ENCODE data around the gene TPGS2.

DNA sequence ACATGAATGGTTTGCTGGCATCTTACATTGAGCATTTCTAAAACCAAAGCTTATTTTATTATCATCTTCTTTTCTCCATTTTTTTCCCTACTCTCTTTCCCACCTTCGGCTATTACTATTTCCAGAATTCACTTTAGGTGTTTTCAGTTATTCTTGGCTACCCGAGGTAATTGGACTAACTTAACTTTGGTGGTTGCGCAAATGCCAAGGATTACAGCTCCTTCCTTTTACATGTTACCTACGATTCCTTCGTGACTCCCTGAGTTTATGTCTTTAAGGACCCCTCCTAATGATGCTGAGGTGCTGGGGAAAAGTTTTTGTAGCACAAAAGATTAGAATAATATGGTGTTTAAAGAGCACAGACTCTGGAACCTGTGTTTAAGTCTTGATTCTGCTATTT, 14.4 kb upstream of the TPGS2 start:
- TF ChIP-seq, protein P1, sequence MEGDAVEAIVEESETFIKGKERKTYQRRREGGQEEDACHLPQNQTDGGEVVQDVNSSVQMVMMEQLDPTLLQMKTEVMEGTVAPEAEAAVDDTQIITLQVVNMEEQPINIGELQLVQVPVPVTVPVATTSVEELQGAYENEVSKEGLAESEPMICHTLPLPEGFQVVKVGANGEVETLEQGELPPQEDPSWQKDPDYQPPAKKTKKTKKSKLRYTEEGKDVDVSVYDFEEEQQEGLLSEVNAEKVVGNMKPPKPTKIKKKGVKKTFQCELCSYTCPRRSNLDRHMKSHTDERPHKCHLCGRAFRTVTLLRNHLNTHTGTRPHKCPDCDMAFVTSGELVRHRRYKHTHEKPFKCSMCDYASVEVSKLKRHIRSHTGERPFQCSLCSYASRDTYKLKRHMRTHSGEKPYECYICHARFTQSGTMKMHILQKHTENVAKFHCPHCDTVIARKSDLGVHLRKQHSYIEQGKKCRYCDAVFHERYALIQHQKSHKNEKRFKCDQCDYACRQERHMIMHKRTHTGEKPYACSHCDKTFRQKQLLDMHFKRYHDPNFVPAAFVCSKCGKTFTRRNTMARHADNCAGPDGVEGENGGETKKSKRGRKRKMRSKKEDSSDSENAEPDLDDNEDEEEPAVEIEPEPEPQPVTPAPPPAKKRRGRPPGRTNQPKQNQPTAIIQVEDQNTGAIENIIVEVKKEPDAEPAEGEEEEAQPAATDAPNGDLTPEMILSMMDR (conservative IDR thresholded peaks at IDR 0.05; ENCODE audit: low read length), result no peak
- TF ChIP-seq EZH2phosphoT487 (IDR thresholded peaks at IDR 0.05; ENCODE audit: borderline replicate concordance), result no peak
